AG10803 (cell line): ENCODE measurements around the gene HPCA.

Experiments
- DNase-seq: peaks from one replicate; pipeline ENCODE4 v3.0.0; 2010; ENCODE audit warnings: low read depth
- H3K4me3 ChIP-seq: 2 replicates; pipeline ENCODE4 v1.5.1; 2011; ENCODE audit warnings: mild to moderate bottlenecking, low read length, control low read depth
- CTCF ChIP-seq: conservative IDR thresholded peaks from 2 replicates; pipeline ENCODE4 v1.5.1; 2011; ENCODE audit warnings: mild to moderate bottlenecking, low read length, control low read depth, inconsistent platforms

HPCA gene

GRCh38 chr1:32878183-32878582 is 8.1 kb upstream of the HPCA start:
- H3K4me3 ChIP-seq, result no peak overlapping the region
- no peak for TF ChIP-seq CTCF
- DNase-seq, result peak; percentile 34

DNA sequence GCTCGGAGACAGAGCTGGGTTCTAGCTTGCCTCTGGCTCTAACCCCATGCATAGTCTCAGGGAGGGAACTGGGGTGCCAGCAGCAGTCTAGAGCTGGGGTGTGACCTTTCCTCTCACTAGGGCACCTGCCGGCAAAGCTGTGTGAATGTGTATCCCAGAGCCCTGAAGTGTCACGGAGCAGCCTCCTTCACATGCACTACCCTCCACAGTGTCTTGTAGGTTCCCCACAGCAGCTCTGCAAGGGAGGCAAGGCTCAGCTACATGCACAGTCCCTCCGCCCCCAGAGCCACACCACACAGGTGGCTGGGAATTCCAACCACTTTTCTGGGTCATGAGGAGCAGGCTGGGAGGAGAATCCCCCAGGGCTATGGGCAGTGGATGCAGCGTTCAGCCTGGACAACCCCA is 7.7 kb upstream of the HPCA start:
- no peak overlapping the region for H3K4me3 ChIP-seq
- DNase-seq, result no peak
- TF ChIP-seq CTCF, result no peak

DNA sequence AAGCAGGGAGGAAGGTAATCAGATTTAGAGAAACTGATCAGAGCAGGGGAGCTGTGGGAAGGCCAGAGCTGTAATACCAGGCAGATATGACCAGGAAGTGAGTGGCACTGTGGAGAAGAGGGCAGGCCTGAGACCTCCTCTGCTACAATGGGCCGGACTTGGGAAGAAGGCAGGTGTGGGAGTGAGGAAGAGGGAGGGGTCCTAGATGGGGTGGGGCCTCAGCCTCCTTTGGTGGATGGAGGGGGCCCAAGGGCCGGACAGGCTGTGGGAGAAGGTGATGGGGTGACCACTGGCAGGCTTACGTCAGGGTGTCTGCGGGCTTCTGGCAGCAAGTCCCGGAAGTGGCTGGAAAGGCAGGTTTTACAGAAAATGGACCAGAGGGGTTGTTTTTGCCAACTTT is 5.0 kb upstream of the HPCA start:
- H3K4me3 ChIP-seq, result no peak overlapping the region
- no peak for TF ChIP-seq CTCF
- DNase-seq, result no peak

- no peak overlapping the region for H3K4me3 ChIP-seq
- DNase-seq, result no peak
- TF ChIP-seq CTCF, result no peak
These were observed 4.1 kb upstream of the HPCA start for GRCh38 chr1:32881871-32882850.

- H3K4me3 ChIP-seq, result no peak overlapping the region
- no peak for TF ChIP-seq CTCF
- no peak for DNase-seq
These were observed 2.8 kb upstream of the HPCA start for GRCh38 chr1:32883338-32884031.

GRCh38 chr1:32884032-32884372 is 2.3 kb upstream of the HPCA start:
- TF ChIP-seq CTCF, result no peak
- no peak overlapping the region for H3K4me3 ChIP-seq
- no peak for DNase-seq

GRCh38 chr1:32884726-32885125 is 1.6 kb upstream of the HPCA start:
- no peak for DNase-seq
- H3K4me3 ChIP-seq, result no peak overlapping the region
- TF ChIP-seq CTCF, result no peak
